IMR-90 (cell line): Measurements from ENCODE around the gene SF3A2. TPM values are rescaled to one million over a fixed set of nuclear protein-coding genes. Genes with fewer than 3 reads are reported as not detected.

Source experiments
- ATAC-seq: fragments of 200-7000 bp; cut with Tn5 transposase; 2 replicates; pipeline ENCODE4 v1.9.1; 2020; ENCODE audit warnings: low read depth, mild to moderate bottlenecking, moderate library complexity
- BruUV-seq: library from RNA; stranded (reverse); fragments of 400-500 nt; replicated peaks from 2 replicates; lab custom pipeline; 2021; lab: Mats Ljungman, UMichigan
- CTCF ChIA-PET: fragments of 300-600 bp; formaldehyde crosslinking; extraction: SDS; loops from one replicate; lab custom pipeline; 2021; ENCODE audit warnings: antibody characterized with exemption; lab: Yijun Ruan, JAX
- POLR2A ChIA-PET: fragments of 300-600 bp; sonication (Branson Sonifier 250); formaldehyde crosslinking; loops from one replicate; lab custom pipeline; 2022; ENCODE audit warnings: antibody characterized with exemption; ENCODE audit not compliant: unreplicated experiment; lab: Charles Lee
- DNase-seq: peaks from one replicate; pipeline ENCODE4 v3.0.0; 2013
- H2AFZ ChIP-seq: replicated peaks from 2 replicates; pipeline ENCODE3; 2013; ENCODE audit warnings: low read length, mild to moderate bottlenecking; ENCODE audit not compliant: poor library complexity
- H2AK5ac ChIP-seq: 2 replicates; pipeline ENCODE4 v1.6.1; 2013; ENCODE audit warnings: low read depth, low read length, inconsistent platforms
- H2AK9ac ChIP-seq: replicated peaks from 2 replicates; pipeline ENCODE3; 2013; ENCODE audit warnings: mild to moderate bottlenecking, low read depth, low read length, moderate library complexity; ENCODE audit not compliant: poor library complexity
- H2BK120ac ChIP-seq: 2 replicates; pipeline ENCODE4 v1.6.1; 2013; ENCODE audit warnings: low read depth, low read length, inconsistent platforms
- H2BK15ac ChIP-seq: 3 replicates; pipeline ENCODE4 v1.6.1; 2013; ENCODE audit warnings: low read depth, low read length, inconsistent platforms
- H2BK20ac ChIP-seq: 2 replicates; pipeline ENCODE4 v1.6.1; 2013; ENCODE audit warnings: low read depth, mild to moderate bottlenecking, inconsistent platforms, low read length, moderate library complexity
- H2BK5ac ChIP-seq: 2 replicates; pipeline ENCODE4 v1.6.1; 2013; ENCODE audit warnings: mild to moderate bottlenecking, low read depth, low read length, inconsistent platforms; ENCODE audit not compliant: poor library complexity, severe bottlenecking
- H3K14ac ChIP-seq: replicated peaks from 2 replicates; pipeline ENCODE4 v1.6.1; 2013; ENCODE audit warnings: low read depth, low read length, inconsistent platforms
- H3K18ac ChIP-seq: 2 replicates; pipeline ENCODE4 v1.6.1; 2013; ENCODE audit warnings: low read depth, low read length, control low read depth
- H3K23ac ChIP-seq: 2 replicates; pipeline ENCODE4 v1.6.1; 2013; ENCODE audit warnings: low read depth, low read length, inconsistent platforms
- H3K27ac ChIP-seq: 2 replicates; pipeline ENCODE4 v1.5.1; 2013; ENCODE audit warnings: mild to moderate bottlenecking, control low read depth, low read length; ENCODE audit not compliant: insufficient read depth
- H3K27me3 ChIP-seq: 2 replicates; pipeline ENCODE4 v1.6.1; 2013; ENCODE audit warnings: low read length; ENCODE audit not compliant: control insufficient read depth, insufficient read depth
- H3K36me3 ChIP-seq: 2 replicates; pipeline ENCODE4 v1.6.1; 2013; ENCODE audit warnings: low read length, mixed read lengths; ENCODE audit not compliant: control insufficient read depth, insufficient read depth
- H3K4ac ChIP-seq: 2 replicates; pipeline ENCODE4 v1.6.1; 2013; ENCODE audit warnings: low read depth, low read length, inconsistent platforms
- H3K4me1 ChIP-seq: 2 replicates; pipeline ENCODE4 v1.6.1; 2013; ENCODE audit warnings: low read length, mixed read lengths; ENCODE audit not compliant: control insufficient read depth, insufficient read depth
- H3K4me2 ChIP-seq: 2 replicates; pipeline ENCODE4 v1.6.1; 2013; ENCODE audit warnings: low read depth, mild to moderate bottlenecking, control low read depth, low read length, moderate library complexity
- H3K4me3 ChIP-seq: 2 replicates; pipeline ENCODE4 v1.5.1; 2013; ENCODE audit warnings: low read depth, mild to moderate bottlenecking, control low read depth, low read length, moderate library complexity; ENCODE audit not compliant: insufficient read depth
- H3K56ac ChIP-seq: 2 replicates; pipeline ENCODE4 v1.6.1; 2013; ENCODE audit warnings: low read length, inconsistent platforms; ENCODE audit not compliant: insufficient read depth; ENCODE audit errors: extremely low read depth
- H3K79me1 ChIP-seq, 2 experiments: 2 replicates each; pipeline ENCODE4 v1.6.1; 2013; ENCODE audit warnings: low read length in 2 of 2, inconsistent platforms in 1 of 2, low read depth in 1 of 2
- H3K9ac ChIP-seq: 2 replicates; pipeline ENCODE4 v1.6.1; 2013; ENCODE audit warnings: low read depth, low read length, control low read depth
- H3K9me1 ChIP-seq: 2 replicates; pipeline ENCODE4 v1.6.1; 2013; ENCODE audit warnings: low read length, inconsistent platforms; ENCODE audit not compliant: insufficient read depth
- H3K9me3 ChIP-seq: 2 replicates; pipeline ENCODE4 v1.6.1; 2013; ENCODE audit warnings: low read length; ENCODE audit not compliant: control insufficient read depth, insufficient read depth
- H4K20me1 ChIP-seq: 2 replicates; pipeline ENCODE4 v1.6.1; 2013; ENCODE audit warnings: low read length, inconsistent platforms; ENCODE audit not compliant: insufficient read depth
- H4K5ac ChIP-seq: 2 replicates; pipeline ENCODE4 v1.6.1; 2013; ENCODE audit warnings: mild to moderate bottlenecking, low read depth, low read length, control low read depth
- H4K8ac ChIP-seq, 2 experiments: 2 replicates each; pipeline ENCODE4 v1.6.1; 2013; ENCODE audit warnings: low read depth in 2 of 2, low read length in 2 of 2, control low read depth in 1 of 2, inconsistent platforms in 1 of 2
- H4K91ac ChIP-seq: 2 replicates; pipeline ENCODE4 v1.6.1; 2013; ENCODE audit warnings: low read depth, low read length, inconsistent platforms; ENCODE audit not compliant: insufficient read depth
- BHLHE40 ChIP-seq: fragments of 150-350 bp; IDR thresholded peaks from 2 replicates; pipeline ENCODE4 v1.6.1; 2016; ENCODE audit warnings: mild to moderate bottlenecking, low read depth, low read length
- CEBPB ChIP-seq: IDR thresholded peaks from 2 replicates; pipeline ENCODE4 v1.6.1; 2012; ENCODE audit warnings: low read depth, low read length, improper control_type of control experiment
- FOS ChIP-seq: fragments of 150-350 bp; IDR thresholded peaks from 2 replicates; pipeline ENCODE4 v1.6.1; 2016; ENCODE audit warnings: low read depth, low read length
- MXI1 ChIP-seq: IDR thresholded peaks from 2 replicates; pipeline ENCODE4 v1.6.1; 2012; ENCODE audit warnings: low read depth, mild to moderate bottlenecking, low read length, moderate library complexity, borderline replicate concordance
- NFE2L2 ChIP-seq: fragments of 150-350 bp; IDR thresholded peaks from 2 replicates; pipeline ENCODE4 v1.6.1; 2016; ENCODE audit warnings: low read depth, mild to moderate bottlenecking, low read length
- POLR2A ChIP-seq: IDR thresholded peaks from 2 replicates; pipeline ENCODE4 v1.6.1; 2012; ENCODE audit warnings: mild to moderate bottlenecking, low read depth, low read length
- RCOR1 ChIP-seq: IDR thresholded peaks from 2 replicates; pipeline ENCODE4 v1.6.1; 2012; ENCODE audit warnings: mild to moderate bottlenecking, low read length, improper control_type of control experiment; ENCODE audit not compliant: insufficient replicate concordance
- RFX5 ChIP-seq: IDR thresholded peaks from 2 replicates; pipeline ENCODE4 v1.8.0; 2012; ENCODE audit warnings: low read depth, mild to moderate bottlenecking, low read length, moderate library complexity
- SMC3 ChIP-seq: fragments of 150-350 bp; IDR thresholded peaks from 2 replicates; pipeline ENCODE4 v1.6.1; 2016; ENCODE audit warnings: low read depth, mild to moderate bottlenecking, antibody characterized with exemption, low read length, moderate library complexity
- WGBS, 2 experiments: methylation state at CpG; one replicate each; pipeline versions ENCODE4 v1.1.5 to v1.1.7; 2013; ENCODE audit warnings: missing lambda C conversion rate in 2 of 2; ENCODE audit not compliant: insufficient read length in 1 of 2; ENCODE audit errors: extremely low coverage in 2 of 2; 5-methylcytosine and 5-hydroxymethylcytosine counted together
- dilution Hi-C: fragments of 300-500 bp; cut with HindIII; formaldehyde crosslinking; loops from one replicate; pipeline ENCODE4 v1.14.3; 2018; ENCODE audit warnings: low sequenced_read_pairs; ENCODE audit not compliant: unreplicated experiment
- in situ Hi-C: fragments of 300-500 bp; cut with MboI; formaldehyde crosslinking; loops from 3 replicates; pipeline ENCODE4 v1.14.3; 2019; ENCODE audit warnings: low sequenced_read_pairs, inconsistent platforms, mixed read lengths
- intact Hi-C: fragments of 100-400 bp; cut with micrococcal nuclease; formaldehyde crosslinking; loops from 2 replicates; pipeline ENCODE4 v1.10.0; 2022
- polyA plus RNA-seq, 3 experiments: library from polyadenylated mRNA; depleted of rRNA; stranded (reverse); fragments of >200 nt; gene quantifications; 2 replicates each; pipeline ENCODE4 v1.2.3, GENCODE V29; 2012; ENCODE audit warnings: low replicate concordance in 1 of 3
- total RNA-seq: library from RNA; depleted of rRNA; stranded (reverse); fragments of >200 nt; gene quantifications from 2 replicates; pipeline ENCODE4 v1.2.3, GENCODE V29; 2012
- TF ChIP-seq, protein P1 (sequence below): fragments of 150-350 bp; IDR thresholded peaks from 2 replicates; pipeline ENCODE4 v1.6.1; 2017; ENCODE audit warnings: mild to moderate bottlenecking, antibody characterized with exemption, low read length, low read depth
- TF ChIP-seq, protein P2 (sequence below): conservative IDR thresholded peaks from 2 replicates; pipeline ENCODE4 v1.5.1; 2012; ENCODE audit warnings: mild to moderate bottlenecking, low read depth, low read length, improper control_type of control experiment

SF3A2 gene
- total and polyA plus RNA-seq, 2 of the 4 experiments (the other 2 are of a cell fraction), result 4.8 to 34.5 TPM

DNA sequence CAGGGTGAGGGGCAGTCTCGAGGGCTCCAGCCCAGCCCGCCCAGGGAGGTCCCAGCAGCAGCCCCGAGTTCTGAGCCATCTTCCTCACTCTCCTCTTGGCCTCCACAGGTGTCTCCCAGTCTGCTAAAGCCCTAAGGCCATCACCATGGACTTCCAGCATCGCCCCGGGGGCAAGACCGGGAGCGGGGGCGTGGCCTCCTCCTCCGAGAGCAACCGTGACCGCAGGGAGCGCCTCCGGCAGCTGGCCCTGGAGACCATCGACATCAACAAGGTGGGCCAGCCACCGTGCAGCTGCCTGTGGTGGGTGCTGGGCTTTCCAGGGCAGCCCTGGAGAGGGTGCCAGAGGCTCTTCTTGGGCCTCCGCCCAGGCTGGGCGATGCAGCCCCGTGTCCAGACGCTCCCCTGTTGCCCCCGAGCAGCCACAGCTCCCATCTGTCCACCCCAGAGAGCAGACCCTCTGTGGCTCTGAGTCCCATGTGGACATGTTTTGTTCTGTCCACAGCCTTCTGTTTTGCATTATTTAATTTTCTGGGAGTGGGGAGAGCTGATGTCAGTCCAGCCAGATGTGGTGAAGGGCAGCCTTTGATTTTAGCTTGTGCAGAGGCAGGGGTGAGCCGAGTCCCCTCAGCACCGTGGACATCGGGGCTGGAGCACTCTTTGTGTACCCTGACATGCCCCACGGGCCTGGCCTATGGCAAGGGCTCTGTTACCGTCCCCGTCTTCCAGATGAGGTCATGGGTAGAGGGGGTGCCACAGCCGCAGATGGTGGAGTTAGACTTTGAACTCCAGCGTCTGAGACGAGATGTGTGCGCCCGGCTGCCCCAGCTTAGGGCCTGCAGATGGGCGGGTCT, 6.9 kb downstream of the SF3A2 start (continued):
- TF ChIP-seq MXI1 (no peak), RFX5 (no peak), RCOR1 (no peak), SMC3 (no peak), CEBPB (no peak), POLR2A (no peak)

DNA sequence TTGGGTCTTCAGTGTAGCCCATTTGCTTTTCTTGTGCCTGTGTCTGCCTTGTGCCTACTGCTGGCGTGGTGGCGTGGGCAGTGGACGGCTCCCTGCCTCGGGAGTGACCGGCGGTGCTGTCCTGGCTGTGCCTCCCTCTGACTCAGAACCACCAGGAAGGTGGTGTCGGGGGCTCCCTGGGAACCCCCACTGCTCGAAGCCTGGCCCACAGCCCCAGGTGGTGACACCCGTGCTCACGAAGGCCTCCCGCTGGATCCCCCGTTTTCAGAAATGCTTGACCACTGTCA, 7.4 kb downstream of the SF3A2 start:
- Histone ChIP-seq H4K8ac (no peak overlapping the region), H3K27me3 (no peaks in the 10 kb centered on the region), H3K4me3 (no peak overlapping the region), H4K20me1 (peaks cover 84% of the 10 kb centered on the region), H3K4me1 (peaks cover 10% of the 10 kb centered on the region; the same call in 1 of the 2 replicates), H3K79me1 (peaks cover 4 to 52% of the 10 kb centered on the region in 2 experiments; a peak in 2 of 4 replicates), H3K14ac (no peak overlapping the region), H3K9ac (no peak overlapping the region), H3K27ac (no peak overlapping the region), H4K91ac (no peak overlapping the region), H2AK9ac (peak overlapping the region; percentile 70), H3K4me2 (no peak overlapping the region), H2BK120ac (no peak overlapping the region), H2AK5ac (no peak overlapping the region), H3K9me1 (peaks cover 7% of the 10 kb centered on the region), H2BK5ac (no peak overlapping the region), H4K5ac (no peak overlapping the region), H3K4ac (no peak overlapping the region), H3K23ac (no peak overlapping the region), H2BK15ac (no peak overlapping the region), H2AFZ (no peak overlapping the region), H3K18ac (no peak overlapping the region), H3K36me3 (peaks cover 55% of the 10 kb centered on the region), H2BK20ac (no peak overlapping the region), H3K9me3 (no peaks in the 10 kb centered on the region), H3K56ac (no peak overlapping the region)
- no TSS peak for BruUV-seq
- ATAC-seq (no peak), DNase-seq (no peak)
- in situ Hi-C loops, result no loop called here
- POLR2A ChIA-PET, result no interaction called here
- intact Hi-C loops, result no loop called here
- dilution Hi-C loops, result no loop called here
- WGBS, 2 experiments, result 88% methylated on average over 10 of the region's 12 CpGs; no CpG with 5 or more reads in 1 of the 2 experiments
- TF ChIP-seq, protein P1, sequence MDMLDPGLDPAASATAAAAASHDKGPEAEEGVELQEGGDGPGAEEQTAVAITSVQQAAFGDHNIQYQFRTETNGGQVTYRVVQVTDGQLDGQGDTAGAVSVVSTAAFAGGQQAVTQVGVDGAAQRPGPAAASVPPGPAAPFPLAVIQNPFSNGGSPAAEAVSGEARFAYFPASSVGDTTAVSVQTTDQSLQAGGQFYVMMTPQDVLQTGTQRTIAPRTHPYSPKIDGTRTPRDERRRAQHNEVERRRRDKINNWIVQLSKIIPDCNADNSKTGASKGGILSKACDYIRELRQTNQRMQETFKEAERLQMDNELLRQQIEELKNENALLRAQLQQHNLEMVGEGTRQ, result no peak
- no peak for TF ChIP-seq RFX5
- no peak for TF ChIP-seq NFE2L2
- TF ChIP-seq POLR2A, result no peak
- TF ChIP-seq, protein P2, sequence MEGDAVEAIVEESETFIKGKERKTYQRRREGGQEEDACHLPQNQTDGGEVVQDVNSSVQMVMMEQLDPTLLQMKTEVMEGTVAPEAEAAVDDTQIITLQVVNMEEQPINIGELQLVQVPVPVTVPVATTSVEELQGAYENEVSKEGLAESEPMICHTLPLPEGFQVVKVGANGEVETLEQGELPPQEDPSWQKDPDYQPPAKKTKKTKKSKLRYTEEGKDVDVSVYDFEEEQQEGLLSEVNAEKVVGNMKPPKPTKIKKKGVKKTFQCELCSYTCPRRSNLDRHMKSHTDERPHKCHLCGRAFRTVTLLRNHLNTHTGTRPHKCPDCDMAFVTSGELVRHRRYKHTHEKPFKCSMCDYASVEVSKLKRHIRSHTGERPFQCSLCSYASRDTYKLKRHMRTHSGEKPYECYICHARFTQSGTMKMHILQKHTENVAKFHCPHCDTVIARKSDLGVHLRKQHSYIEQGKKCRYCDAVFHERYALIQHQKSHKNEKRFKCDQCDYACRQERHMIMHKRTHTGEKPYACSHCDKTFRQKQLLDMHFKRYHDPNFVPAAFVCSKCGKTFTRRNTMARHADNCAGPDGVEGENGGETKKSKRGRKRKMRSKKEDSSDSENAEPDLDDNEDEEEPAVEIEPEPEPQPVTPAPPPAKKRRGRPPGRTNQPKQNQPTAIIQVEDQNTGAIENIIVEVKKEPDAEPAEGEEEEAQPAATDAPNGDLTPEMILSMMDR, result no peak
- TF ChIP-seq BHLHE40, result no peak
- no peak for TF ChIP-seq FOS
- CTCF ChIA-PET, result no interaction called here
